NCI-H128 (cell line): Measurements from ENCODE around the gene LRCH1.

Source experiments
- DNase-seq: peaks from one replicate; lab custom pipeline; 2025; ENCODE audit not compliant: unreplicated experiment; lab: John Stamatoyannopoulos, UW

The LRCH1 gene

DNA sequence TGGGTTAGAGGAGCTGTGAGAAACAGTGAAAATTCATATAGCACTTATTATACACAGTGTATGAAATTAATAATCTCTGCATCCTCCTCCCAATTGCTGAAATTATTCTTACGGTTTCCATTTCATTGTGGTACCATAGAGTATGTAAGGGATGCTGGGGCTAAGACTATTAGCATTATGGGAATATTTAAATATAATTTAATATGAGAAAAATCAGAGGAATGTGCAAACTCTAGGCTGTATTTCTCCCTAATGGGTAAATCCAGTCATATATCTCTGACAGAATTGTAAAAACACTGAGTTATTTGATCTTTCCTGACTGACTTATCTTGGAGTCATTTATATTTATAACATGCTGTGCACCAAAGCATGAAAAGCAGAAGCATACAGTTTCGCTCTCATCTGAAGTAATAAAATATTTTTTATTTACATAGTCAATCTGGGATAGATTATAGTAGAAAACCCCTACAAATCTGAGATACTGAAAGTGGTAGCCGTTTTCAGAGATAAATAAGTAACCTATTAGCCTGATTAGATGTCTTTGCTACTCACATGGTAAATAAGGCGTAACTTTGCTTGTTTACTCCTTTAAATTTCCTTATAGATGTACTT, 34.9 kb downstream of the LRCH1 start:
- no peak for DNase-seq

DNA sequence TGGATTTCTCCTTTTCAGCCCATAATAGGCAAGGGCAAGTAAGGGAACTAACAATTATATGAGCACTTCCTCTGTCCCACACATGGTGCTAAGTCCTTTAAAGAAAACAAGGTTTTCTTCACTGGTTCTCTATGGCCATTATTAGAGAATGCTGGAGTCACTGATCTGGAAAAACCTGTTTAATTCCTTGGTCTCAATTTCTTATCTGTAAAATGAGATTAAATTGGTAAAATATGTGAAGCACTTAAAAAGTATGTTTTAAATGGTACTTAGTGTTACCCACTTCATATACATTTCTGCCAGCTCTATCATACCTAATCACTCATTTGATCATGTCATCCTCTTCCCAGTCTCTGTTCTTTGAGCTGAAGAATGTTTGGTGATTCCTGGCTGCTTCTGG, 39.4 kb downstream of the LRCH1 start:
- DNase-seq, result no peak

DNA sequence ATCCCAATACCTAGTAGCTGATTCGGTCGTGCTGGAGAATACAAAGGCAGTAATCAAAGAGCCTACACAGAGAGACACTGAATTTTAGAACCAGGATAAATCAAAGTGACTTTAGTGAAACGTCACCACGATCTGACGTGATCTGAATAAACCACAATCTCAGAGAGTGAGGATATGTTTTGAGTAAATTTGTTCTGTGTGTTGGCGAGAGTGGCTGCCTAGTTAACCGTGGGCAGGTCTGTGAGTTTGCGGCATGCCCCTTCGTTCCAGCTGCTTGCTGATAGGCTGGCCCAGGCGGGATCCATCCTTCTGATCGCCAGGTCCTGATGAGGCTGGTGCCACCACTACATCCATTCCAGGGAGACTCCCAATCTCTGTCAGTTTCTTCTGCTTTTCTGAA, 40.4 kb downstream of the LRCH1 start:
- no peak for DNase-seq

DNA sequence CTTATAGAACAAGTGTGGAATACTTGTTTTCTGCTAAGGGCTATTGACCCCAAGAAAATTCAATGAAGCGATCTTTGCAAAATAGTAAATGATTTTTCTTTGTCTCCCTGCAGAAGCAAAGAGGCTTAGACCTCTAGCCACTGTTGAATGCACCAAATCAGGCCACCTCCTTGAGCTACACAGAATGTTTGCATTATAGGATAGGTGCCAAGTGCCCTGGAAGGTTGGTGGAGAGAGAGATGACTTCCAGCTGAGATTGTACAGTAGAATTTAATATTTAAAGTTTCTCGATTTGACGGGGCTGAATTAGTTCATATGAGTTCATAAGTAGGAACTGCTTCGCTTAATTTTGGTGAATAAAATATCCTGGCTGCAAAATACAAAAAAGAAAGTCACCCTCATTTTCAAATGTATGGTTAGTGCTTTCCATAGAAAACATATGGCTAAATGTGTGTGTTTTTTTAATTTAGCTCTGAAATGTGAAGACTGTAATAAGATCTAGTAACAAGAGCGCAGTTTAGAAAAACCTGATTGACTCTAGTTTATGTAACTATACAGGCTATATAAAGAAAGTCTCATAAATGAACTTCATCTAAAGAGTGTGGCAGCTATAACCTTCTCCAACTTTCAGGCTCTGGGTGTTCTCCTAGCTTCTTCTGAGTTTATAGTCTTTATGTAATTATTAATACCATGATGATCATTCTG, 41.6 kb downstream of the LRCH1 start:
- DNase-seq, result no peak

DNA sequence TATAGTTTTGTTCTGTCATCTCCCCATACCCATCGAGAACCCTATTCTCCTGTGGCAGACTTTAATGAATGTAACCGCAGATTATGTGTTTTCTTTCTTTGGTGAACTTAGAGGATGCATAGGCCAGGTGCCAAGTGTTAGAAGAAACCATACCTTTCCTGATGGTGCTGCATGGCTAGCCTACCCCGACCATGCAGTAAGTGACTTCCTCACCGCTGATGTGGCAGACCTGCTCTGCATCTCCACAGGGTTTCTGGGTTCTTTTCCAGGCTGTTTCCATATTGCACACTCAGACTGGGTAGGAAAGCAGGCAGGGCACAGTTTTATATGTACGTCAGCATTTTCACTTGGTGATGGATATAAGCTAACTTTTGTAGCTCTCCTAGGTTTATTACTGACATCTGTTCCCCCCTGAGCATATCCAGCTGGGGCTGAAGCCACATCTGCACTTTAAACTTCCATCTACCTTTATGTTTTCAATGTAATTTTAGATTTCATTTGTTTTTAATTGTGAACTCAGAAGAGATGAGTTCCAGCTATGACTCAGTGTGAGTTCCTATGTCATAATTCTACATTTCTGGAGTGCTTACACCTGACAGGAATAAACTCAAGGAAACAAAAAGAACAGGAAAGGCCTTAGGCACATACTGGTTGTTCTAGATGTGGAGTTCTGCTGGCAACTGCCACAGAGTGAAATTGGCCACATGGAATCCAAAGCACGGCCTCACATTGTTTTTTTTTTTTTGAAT, 42.3 kb downstream of the LRCH1 start:
- no peak for DNase-seq

DNA sequence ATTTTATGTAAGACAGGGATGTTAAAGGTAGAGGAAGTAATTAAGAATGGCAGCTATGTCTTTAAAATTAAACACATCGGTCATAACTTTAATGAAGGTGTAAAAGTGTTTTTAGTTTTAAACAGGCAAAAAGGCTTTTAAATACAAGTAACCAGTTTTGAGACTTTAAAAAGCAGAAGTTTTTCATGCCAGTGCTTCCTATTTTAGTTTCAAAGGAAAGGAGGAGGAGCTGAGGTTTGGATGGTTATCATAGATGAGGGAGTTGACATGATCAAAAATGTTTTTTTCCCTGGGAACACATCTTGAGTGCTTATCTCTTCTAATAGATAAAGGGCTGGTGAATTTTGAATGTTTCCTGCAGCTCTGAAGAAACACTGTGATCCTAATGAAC, 42.9 kb downstream of the LRCH1 start:
- DNase-seq, result no peak

DNA sequence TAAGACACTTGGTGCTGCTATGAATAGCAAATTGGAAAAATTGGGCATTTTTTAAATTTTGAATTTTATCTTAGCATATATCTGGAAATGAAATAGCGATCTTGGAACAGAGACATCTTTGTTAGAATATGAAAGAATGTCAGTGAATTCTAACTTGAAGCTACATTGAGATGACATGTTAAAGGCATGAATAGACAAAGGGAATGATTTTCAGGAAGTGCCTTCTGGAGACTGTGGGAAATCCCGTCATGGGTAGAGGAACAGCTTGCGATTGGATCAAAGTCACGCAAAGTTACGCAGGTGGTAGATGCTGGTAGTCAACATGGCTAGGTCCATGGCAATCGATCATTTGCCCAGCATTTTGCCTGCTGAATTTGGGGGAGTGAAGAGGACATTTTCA, 43.5 kb downstream of the LRCH1 start:
- no peak for DNase-seq

DNA sequence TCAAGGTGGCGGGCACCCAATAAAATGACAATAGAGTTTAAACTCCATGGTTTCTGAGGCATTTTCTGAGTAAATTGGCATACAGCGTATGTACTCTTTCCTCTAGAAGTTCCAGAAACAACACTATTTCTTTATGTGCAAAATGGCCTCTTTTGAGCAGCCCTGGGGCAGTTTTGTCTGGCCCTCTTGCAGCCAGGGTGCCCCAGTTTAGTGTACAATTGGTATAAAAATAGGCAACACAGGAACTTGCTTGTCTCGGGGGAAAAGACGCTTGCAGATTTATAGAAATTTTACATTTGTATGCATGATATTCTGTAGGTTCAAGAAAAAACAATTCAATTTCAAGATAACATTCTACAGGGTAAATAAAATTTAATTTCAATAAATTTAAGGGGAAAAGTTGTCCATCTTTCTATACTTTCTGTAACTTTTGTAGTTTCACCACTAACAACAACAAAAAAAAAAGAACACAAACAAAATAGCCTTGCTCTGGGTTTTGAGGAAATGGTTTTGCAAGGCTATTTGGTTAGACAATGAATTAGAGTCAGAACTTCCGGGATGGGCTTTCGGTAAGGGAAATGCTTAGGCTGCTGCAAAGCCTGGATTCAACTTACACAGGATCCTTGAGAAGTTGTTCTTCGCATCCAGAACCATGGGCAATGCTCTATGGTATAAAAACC, 45.3 kb downstream of the LRCH1 start:
- no peak for DNase-seq

DNA sequence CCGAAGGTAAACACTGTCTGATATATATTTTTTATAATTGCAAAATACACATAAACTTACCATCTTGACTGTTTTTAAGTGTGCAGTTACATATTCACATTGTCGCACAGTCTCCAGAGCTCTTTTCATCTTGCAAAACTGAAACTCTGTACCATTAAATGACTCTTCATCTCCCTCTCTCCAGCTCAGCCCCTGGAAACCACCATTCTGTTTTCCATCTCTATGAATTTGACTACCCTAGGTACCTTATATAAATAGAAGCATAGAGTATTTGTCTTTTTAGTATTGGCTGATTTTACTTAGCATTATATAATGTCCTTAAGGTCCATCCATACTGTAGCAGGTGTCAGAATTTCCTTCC, 45.8 kb downstream of the LRCH1 start:
- DNase-seq, result no peak

DNA sequence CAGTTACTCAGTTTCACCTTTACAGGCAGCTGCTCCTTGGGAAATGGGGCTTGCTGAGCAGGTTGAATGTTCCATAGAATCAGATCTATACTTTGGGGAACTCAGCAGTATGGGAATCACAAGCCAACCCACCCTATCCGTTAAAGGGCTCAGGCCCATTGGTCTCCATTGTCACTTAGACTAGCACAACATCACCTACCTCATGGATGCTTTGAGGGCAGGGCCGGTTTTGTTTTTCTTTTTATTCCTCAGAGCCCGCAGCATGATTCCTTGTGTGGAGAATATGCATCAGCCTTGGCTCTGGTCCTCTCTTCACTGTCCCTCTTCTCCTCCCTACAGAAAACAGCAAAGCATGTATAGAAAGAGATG, 48.0 kb downstream of the LRCH1 start:
- DNase-seq, result no peak

DNA sequence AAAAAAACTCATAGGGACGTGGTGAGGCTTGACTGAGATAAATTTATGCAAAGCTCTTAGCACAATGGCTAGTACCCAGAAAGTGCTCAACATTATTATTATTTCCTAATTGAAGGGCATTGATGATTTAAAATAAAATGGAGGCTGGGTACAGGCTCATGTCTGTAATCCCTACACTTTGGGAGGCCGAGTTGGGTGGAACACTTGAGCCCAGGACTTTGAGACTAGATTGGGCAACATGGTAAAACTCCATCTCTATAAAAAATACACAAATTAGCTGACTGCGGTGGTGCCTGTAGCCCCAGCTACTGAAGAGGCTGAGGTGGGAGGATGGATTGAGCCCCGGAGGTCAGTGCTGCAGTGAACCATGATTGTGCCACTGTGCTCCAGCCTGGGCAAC, 49.6 kb downstream of the LRCH1 start:
- DNase-seq, result no peak

DNA sequence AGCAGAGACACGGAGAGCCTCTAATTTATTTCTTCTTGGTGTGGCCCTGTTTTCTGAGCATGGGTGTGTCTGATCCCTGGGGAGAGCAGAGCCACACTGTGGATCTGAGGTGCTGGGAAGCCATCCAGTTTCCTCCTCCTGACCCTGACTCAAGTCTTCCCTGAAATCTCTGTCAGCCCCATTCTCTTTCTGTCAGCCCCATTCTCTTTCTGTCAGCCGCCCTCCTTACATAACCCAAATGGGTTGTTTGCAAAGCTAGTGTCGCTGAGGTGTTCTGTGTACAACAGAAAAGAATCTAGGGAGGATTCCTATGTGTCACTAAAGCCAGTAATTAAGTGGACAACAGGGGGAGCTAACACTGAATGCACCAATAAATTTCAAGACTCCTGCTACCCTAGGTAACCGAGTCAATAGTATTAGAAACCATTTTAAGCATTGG, 50.2 kb downstream of the LRCH1 start:
- DNase-seq, result no peak

DNA sequence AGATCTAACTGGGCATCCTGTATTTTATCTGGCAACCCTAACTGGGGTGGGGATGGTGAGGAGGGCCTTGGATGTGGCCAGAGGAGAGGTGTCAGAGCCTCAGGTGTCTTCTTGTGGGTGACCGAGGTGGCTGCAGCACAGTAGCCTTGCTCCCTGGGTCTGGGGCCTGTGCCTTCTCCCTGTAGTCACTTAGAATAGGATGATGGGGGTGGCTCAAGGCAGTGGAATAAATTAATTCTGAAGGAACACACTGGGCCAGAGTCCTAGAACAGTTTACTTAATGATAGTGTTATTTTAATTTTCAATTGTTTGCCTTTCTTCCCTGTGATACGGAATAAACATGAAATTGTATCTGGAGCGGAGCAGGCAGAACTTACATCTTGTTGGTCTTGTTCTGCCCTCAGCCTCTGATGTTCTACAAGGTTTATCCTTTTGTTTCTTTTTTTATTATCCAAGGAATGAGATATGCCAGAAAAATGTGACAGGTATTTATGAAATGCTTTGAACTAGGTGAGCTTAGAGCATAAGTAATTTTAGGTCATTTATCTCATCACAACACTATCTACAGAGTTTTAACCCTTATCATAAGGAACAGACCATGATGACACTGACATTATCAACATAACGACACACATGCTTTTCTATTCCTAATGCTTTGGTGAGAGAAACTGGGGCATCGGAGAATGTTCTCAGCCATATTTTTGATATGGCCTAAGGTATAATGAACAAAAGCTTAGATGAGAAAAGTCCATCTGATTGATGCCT, 51.4 kb downstream of the LRCH1 start:
- no peak for DNase-seq

DNA sequence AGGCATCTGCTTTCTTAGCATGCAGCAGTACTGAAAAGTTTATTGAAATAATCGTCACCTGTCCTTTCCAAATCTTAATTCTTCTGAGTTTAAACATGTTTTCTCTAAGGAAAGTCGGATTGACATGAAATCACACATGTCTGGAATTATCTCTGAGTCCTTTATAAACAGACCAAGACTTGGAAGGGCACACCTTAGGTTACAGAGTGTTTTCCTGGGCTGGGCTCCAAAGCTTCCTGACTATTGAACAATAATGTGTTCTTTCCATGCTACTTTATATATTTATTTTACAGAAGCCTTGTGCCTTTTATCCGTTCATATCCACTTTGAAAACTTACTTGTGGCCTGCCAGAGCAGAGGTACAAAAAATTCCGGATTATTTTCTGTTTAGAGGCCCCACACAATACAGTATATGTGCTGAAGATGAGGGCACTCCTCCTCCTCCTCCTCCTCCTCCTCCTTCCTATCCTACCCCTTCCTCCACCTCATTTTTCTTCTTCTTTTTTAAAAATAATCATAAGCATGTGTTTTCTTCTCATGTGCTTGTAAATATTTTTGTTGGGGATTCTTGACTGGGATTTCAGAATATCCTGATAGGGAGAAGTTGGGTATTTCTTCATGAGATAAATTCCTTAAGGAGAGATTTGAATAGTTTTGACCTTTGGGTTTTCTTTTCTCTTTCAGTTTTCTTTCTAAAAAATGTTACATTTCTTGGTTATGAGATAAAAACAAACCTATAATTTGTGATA, 52.3 kb downstream of the LRCH1 start:
- no peak for DNase-seq

DNA sequence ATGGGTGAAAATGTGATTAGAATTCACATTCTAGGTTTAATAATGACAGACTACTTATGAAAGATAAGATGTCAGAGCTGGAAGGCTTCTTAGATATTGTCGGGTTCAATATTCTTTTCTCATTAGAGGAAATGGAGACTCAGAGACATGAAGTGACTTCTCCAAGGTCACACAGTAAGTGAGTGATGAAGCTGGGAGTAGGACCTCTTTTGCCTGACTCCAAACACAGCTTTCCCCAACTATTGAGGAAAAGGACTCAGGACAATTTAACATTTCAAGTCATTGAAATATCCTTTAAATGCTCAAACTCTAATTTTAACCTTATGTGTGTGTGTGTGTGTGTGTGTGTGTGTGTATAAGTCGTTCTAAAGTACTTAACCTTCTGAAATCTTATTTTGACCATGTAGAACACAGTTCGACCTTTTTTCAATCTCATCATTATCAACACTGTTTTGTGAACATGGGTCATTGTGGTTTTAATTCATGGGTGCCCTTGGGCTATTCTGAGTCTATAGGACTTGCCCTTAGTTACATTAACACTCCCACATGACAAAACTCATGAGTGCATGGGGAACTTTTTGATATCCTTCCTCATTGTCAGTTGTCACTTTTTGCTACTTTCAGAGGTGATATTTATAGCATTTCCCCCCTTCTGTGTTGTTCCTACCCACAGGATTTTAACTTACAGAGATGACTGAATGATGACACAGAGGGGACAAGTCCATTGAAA, 53.0 kb downstream of the LRCH1 start:
- DNase-seq, result no peak

DNA sequence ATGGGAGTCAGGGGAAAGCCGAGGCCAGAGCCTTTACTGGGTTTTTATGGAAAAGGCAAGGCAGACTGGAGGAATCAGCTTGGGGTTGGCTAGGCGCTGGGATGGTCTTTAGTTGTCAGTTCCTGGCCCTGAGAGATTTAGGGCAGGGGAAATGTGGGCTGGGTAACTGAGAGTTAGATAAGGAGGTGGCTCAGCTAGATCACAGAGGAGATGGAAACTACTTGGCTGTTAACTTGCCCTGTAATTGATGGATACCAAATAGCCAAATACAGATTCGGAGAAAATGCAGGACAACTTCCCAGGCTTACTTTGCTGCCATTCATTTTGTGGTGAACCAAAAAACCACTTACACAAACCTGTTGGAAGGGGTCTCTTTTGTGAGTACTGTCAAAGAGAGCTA, 54.0 kb downstream of the LRCH1 start:
- DNase-seq, result no peak

DNA sequence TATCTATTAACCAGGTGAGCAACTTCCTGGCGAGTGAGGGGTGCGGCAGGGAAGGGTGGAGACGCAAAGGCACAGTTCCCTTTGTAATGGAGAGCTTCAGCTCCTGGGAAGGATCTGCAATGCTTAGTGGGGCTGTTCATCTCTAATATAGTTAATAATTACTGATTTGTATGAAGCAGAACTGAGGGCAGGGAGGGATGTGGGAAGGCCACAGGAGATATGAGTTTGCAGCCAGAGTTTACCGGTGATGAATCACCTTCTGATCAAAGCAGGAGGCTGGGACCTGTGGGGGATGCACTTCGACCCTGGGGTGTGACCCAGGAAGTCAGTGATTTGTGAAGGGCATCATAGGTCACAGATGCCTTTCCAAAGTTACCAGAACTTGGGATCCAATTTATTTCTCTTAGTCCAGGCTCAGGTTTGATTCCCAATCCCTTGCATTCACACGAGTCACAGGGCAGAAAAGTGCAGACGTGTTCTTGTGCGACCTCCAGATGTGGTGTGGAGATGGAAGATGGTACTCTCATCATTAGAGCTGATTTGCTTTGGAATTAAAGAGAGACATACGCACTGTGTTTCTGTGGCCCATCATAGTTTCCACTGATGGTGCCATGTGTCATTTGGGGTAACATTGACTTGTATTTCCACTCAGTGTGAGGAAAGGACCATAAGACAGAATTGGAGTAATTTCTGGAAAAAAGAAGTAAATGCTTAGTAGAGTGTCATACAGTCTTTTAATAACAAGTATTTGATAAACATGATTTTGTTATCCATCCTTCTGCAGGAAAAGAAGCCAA, 55.0 kb downstream of the LRCH1 start:
- DNase-seq, result no peak

DNA sequence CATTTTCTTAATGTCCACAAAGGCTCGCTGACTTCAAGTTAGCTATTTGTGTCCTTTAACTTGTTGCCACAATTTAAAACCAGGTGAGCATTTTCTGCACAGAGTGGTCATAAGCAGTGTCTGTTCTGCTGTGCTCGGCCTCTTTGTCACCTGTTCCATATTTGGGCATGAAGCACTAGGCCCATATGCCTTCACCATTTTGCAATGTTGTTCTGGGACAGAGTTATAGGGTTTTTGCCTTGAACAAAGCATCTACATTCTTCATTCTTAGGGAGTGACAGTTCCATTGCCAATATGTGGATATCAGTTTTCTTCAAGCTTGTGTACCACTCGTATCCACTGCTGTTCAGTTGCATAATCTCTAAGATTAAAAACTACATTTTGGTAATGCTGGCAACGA, 56.1 kb downstream of the LRCH1 start:
- DNase-seq, result no peak

DNA sequence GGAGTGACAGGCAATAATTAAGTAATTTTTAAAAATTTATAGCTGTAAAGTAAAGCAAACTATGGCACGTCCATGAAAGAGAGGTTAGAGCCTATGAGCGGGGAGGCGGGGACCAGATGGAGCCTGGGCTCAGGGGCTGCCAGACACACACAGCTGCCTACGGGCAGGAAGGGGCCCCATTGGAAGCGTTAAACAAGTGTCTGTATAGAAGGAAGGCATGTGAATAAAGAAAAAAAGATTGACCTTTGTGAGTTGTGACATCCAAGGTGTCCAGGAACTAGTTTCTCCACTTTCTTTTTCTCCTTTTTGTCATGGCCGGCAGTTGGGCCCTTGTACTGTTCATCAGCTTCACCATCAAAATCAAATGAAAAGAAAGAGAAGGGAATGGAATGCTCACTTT, 56.8 kb downstream of the LRCH1 start:
- no peak for DNase-seq
